A549 treated with CpdA at 1 μM for 4 hours (cell line): ENCODE results near the gene C11orf68. TPM values are rescaled to one million over a fixed set of nuclear protein-coding genes. Genes with fewer than 3 reads are reported as not detected.

Experiments
- total RNA-seq: library from RNA; stranded (reverse); fragments of 200-300 nt; extraction: Qiagen RNA extraction; gene quantifications from 5 replicates; pipeline ENCODE4 v1.2.3, GENCODE V29; 2022; ENCODE audit warnings: low read depth

Gene C11orf68
- total RNA-seq = 45.7 to 71.2 TPM (median 65.8 TPM) in 5 replicates

GRCh38 chr11:65918211-65919140 lies at the start of gene C11orf68:
Gene C11orf68, minus strand, starts transcription at chr11:65919062. Its CDS starts 31 bp downstream, at chr11:65919031.

GRCh38 chr11:65961267-65962140 lies 42.6 kb upstream of the C11orf68 start, which contains the start of gene SART1:
Gene SART1, plus strand, starts transcription at chr11:65961734. Its CDS starts 47 bp downstream, at chr11:65961781.

GRCh38 chr11:65945430-65945911 lies 26.6 kb upstream of the C11orf68 start, which contains the start of gene TSGA10IP:
Gene TSGA10IP, plus strand, starts transcription at chr11:65945480. Its CDS starts 196 bp downstream, at chr11:65945676.

GRCh38 chr11:65919141-65919572 lies 295 bp upstream of the C11orf68 start, which contains the start of gene DRAP1:
Gene DRAP1, plus strand, starts transcription at chr11:65919426. Its CDS starts 76 bp downstream, at chr11:65919502.

GRCh38 chr11:65900125-65900898 lies 18.6 kb downstream of the C11orf68 start, which contains the start of gene FOSL1:
Gene FOSL1, minus strand, starts transcription at chr11:65900388. Its CDS starts 49 bp downstream, at chr11:65900339.

GRCh38 chr11:65890324-65891218 lies 28.3 kb downstream of the C11orf68 start, which contains the start of gene CCDC85B:
Gene CCDC85B, plus strand, starts transcription at chr11:65890673. Its CDS starts 111 bp downstream, at chr11:65890784.

GRCh38 chr11:65888163-65888814 lies 30.6 kb downstream of the C11orf68 start, which contains the start of gene FIBP:
Gene FIBP, minus strand, starts transcription at chr11:65888471. Its CDS starts 53 bp downstream, at chr11:65888418.

GRCh38 chr11:65879617-65880016 lies 39.2 kb downstream of the C11orf68 start, which contains the start of gene CTSW:
Gene CTSW, plus strand, starts transcription at chr11:65879837. Its CDS starts 18 bp downstream, at chr11:65879855.

GRCh38 chr11:65872586-65873317 lies 46.1 kb downstream of the C11orf68 start, which contains the start of gene EFEMP2:
Gene EFEMP2, minus strand, starts transcription at chr11:65872800. Its CDS starts 446 bp downstream, at chr11:65872354.

Other genes starting within 250 kb of the C11orf68 start
- gene KAT5, start 206.8 kb downstream of the C11orf68 start, total RNA-seq = 38.5 to 51.3 TPM (median 50.2 TPM) in 5 replicates
- 32.5 to 54.6 TPM (median 48.4 TPM) in 5 replicates for gene RNASEH2C, start 198.3 kb downstream of the C11orf68 start, total RNA-seq
- gene AP5B1, start 138.1 kb downstream of the C11orf68 start, total RNA-seq = 8.6 to 13.0 TPM (median 11.2 TPM) in 5 replicates
- gene OVOL1, start 132.0 kb downstream of the C11orf68 start, total RNA-seq = 0.02 to 0.08 TPM (median 0.06 TPM) in 3 of 5 replicates, not detected in the others
- gene SNX32, start 85.1 kb downstream of the C11orf68 start, total RNA-seq = 0.05 to 0.19 TPM (median 0.07 TPM) in 4 of 5 replicates, not detected in the other
- gene CFL1, start 60.9 kb downstream of the C11orf68 start, total RNA-seq = 1,786 to 2,400 TPM (median 2,293 TPM) in 5 replicates
- gene MUS81, start 58.6 kb downstream of the C11orf68 start, total RNA-seq = 25.0 to 36.6 TPM (median 33.2 TPM) in 5 replicates
- gene EFEMP2, start 46.3 kb downstream of the C11orf68 start, total RNA-seq = 0.71 to 1.1 TPM (median 0.85 TPM) in 5 replicates
- 0.10 TPM in 1 of 5 replicates, not detected in the others for gene CTSW, start 39.2 kb downstream of the C11orf68 start, total RNA-seq
- gene FIBP, start 30.6 kb downstream of the C11orf68 start, total RNA-seq = 71.9 to 92.3 TPM (median 85.6 TPM) in 5 replicates
- gene CCDC85B, start 28.4 kb downstream of the C11orf68 start, total RNA-seq = 27.2 to 52.3 TPM (median 48.0 TPM) in 5 replicates
- 165 to 273 TPM (median 211 TPM) in 5 replicates for gene FOSL1, start 18.7 kb downstream of the C11orf68 start, total RNA-seq
- gene DRAP1, start 364 bp upstream of the C11orf68 start, total RNA-seq = 191 to 310 TPM (median 242 TPM) in 5 replicates
- not detected in 5 replicates for gene TSGA10IP, start 26.4 kb upstream of the C11orf68 start, total RNA-seq
- 50.0 to 74.0 TPM (median 63.2 TPM) in 5 replicates for gene SART1, start 42.7 kb upstream of the C11orf68 start, total RNA-seq
- 37.6 to 53.5 TPM (median 39.8 TPM) in 5 replicates for gene EIF1AD, start 83.1 kb upstream of the C11orf68 start, total RNA-seq
- 373 to 502 TPM (median 480 TPM) in 5 replicates for gene BANF1, start 83.4 kb upstream of the C11orf68 start, total RNA-seq
- gene CST6, start 92.9 kb upstream of the C11orf68 start, total RNA-seq = not detected in 5 replicates
- 1.2 to 2.0 TPM (median 1.3 TPM) in 5 replicates for gene CATSPER1, start 107.4 kb upstream of the C11orf68 start, total RNA-seq
- gene GAL3ST3, start 130.1 kb upstream of the C11orf68 start, total RNA-seq = not detected in 5 replicates
- gene SF3B2, start 133.3 kb upstream of the C11orf68 start, total RNA-seq = 170 to 182 TPM (median 175 TPM) in 5 replicates
- 45.0 to 72.8 TPM (median 63.4 TPM) in 5 replicates for gene PACS1, start 151.2 kb upstream of the C11orf68 start, total RNA-seq